ENCODE results near the gene LRMDA.
A peak's percentile ranks its signal among the peaks of the same experiment; 100 is the strongest.

Gene LRMDA

DNA sequence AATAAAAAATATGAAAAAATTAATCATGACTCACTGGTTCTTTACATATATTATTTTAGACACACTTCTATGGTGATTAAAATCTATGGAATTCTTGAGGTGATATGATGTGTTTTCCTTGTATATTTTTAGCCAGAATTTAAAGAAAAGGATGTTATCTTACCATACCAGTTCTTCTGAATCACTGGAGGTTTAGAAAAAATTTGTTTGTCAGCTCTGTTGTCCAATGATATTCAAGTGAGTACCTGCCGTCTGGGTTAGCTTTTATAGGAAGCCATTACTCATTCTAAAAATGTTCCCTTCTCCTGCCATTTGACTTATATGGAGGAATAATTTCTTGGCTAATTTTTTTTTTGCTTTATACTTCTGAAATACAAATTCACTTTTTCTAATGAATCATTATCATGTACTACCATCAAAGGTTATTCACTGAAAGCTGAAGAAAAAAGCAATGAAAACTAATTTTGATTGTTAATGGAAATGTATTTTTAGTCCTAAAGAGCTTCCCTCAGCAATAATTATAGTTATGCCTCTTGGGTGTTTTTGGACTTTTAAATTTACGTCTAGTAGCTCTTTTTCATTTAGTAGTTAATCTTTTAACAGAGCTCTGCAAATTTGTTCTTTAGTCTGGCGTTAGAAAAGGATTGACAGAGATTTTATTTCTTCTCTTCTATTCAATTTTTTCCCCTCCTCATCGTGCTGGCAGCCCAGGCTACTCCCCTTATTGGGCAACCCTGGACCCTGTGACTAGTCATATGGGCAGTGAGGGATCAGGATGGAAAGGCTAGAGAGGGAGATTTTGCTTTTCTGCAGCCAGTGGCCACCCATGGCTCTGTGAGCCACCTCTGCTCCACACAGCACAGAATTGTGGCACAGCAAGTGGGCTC lies 434.2 kb downstream of the LRMDA start:
- TF ChIP-seq, protein P1, sequence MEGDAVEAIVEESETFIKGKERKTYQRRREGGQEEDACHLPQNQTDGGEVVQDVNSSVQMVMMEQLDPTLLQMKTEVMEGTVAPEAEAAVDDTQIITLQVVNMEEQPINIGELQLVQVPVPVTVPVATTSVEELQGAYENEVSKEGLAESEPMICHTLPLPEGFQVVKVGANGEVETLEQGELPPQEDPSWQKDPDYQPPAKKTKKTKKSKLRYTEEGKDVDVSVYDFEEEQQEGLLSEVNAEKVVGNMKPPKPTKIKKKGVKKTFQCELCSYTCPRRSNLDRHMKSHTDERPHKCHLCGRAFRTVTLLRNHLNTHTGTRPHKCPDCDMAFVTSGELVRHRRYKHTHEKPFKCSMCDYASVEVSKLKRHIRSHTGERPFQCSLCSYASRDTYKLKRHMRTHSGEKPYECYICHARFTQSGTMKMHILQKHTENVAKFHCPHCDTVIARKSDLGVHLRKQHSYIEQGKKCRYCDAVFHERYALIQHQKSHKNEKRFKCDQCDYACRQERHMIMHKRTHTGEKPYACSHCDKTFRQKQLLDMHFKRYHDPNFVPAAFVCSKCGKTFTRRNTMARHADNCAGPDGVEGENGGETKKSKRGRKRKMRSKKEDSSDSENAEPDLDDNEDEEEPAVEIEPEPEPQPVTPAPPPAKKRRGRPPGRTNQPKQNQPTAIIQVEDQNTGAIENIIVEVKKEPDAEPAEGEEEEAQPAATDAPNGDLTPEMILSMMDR (conservative IDR thresholded peaks at IDR 0.05) = no peak
- peak overlapping the region; percentile 45; the same call in 1 of the 2 replicates for H3K27ac ChIP-seq

DNA sequence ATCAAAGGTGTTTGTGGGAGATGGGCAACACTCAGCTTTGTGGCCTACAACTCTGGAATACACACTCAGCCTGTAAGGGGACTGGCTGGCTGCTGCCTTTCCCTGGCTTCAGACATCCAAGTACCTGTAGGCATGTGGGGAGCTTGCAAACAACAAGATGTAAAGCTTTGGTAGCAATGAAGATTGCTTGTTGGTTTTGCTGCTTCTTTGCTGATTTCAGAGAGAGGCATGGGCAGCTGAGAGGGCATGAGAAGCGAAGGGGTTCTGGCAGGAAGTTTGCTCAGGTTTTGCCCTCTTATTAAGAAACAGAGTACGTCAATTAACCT lies 434.8 kb downstream of the LRMDA start:
- no peak overlapping the region for H3K27ac ChIP-seq
- TF ChIP-seq, protein P1 (conservative IDR thresholded peaks at IDR 0.05) = no peak

DNA sequence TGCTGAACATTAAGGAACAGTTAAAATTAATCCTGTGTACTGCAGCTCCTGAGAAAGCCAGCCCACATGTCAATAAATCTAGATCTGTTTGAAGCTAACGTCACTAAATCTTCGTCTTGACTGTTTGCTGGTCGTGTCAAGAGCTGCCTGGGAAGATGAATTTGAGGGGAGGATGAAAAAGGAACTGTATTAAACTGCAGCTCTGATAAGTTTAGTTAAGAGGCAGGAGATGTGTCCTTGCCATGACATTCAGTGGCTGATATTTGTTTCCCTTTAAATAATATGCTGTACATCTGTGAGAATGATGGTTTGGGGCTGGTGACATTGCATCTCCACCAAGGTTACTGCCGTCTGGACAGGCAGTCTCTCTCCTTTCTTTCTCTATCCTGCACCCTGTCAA lies 435.3 kb downstream of the LRMDA start:
- TF ChIP-seq, protein P1 (conservative IDR thresholded peaks at IDR 0.05) = no peak

DNA sequence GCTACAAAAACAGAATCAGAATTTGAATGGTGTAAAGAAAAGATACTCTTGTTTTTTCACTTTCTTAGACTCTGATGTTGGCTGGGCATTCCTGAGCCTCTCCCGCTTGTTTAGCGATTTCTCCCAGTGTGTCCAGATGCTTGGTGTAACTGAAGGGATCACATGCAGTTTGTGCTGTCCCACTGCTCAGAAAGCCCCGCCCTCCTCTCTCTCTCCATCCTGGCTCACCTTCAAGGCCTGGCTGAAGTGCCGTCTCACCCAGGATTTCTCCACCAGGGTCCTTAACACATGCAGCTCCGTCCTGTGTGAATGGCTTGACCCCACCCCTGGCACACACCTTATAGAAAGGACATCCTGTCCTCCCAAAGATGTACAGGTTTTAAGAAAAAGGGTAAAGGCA lies 437.1 kb downstream of the LRMDA start:
- TF ChIP-seq, protein P1 (conservative IDR thresholded peaks at IDR 0.05) = no peak
- no peak overlapping the region for H3K27ac ChIP-seq

More for the DNA sequence above, 435.3 kb downstream of the LRMDA start:
- no peak overlapping the region for H3K27ac ChIP-seq

DNA sequence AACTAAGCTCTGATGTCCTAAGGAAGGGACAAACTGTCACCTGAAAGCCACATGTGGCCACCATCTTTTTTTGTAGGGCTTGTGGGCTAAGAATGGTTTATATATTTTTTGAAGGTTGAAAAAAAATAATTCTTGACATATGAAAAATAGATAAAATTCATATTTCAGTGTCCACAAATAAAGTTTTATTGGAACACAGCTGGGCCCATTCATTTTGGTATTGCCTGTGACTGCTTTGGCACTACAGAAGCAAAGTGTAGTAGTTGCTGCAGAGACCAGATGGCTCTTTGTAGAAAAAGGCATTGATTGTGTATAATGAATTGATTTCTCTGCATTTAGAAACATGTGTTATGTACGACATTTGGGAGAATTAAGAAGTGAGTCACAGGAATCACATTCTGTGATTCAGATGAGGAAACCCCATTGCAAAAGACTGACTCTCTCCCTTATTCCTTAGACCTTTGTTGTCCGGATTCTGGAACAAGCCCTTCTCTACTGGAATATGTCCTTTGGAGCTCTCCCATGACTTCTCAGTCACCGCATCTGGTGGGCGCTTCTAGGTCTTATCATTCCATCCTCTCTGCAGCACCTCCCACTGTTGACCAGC lies 438.7 kb downstream of the LRMDA start:
- TF ChIP-seq, protein P1 (conservative IDR thresholded peaks at IDR 0.05) = no peak

DNA sequence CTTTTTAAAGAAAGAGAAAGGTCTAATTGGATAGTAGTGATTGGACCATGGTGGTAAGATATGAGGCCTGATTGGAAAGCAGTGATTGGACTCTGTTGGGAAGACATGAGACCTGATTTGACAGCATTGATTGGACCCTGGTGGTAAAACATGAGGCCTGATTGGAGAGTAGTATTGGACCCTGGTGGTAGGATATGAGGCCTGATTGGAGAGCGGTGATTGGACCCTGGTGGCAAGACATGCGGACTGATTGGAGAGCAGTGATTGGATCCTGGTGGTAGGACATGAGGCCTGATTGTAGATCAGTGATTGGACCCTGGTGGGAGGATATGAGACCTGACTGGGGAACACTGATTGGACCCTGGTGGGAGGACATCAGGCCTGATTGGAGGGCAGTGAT lies 444.3 kb downstream of the LRMDA start:
- TF ChIP-seq, protein P1 (conservative IDR thresholded peaks at IDR 0.05) = no peak
- no peak overlapping the region for H3K27ac ChIP-seq

More for the DNA sequence above, 438.7 kb downstream of the LRMDA start:
- no peak overlapping the region for H3K27ac ChIP-seq

DNA sequence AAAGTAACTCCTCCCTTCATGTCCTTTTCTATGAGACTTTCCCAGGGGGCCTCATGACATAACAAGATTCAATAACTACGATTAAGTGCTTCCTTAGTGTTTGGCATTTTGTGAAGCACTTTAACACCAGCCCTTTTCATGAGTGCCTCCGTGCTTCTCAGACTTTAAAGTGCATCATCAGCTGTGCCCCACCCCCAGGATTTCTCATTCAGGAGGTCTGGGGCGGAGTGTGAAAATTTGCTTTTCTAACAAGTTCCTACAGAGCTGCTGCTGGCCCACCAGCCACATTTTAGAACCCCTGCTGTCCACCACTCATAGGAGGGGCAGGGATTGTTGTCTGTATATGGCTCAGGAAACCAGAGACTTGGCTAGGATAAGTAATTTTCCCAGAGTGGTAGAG lies 445.3 kb downstream of the LRMDA start:
- no peak overlapping the region for H3K27ac ChIP-seq
- TF ChIP-seq, protein P1 (conservative IDR thresholded peaks at IDR 0.05) = no peak

Measured in VCaP (cell line).